Esophagus squamous epithelium (tissue), 5 donors: ENCODE data around the gene CHRNG. TPM values are rescaled to one million over a fixed set of nuclear protein-coding genes. Genes with fewer than 3 reads are reported as not detected.

Experiments used
- DNase-seq: peaks from one replicate; lab custom pipeline; 2025; lab: John Stamatoyannopoulos, UW
- H3K27ac ChIP-seq, 4 donors: fragments of 200-600 bp; sonication (generic); one replicate each; pipeline ENCODE4 v1.5.1; 2016 to 2019; ENCODE audit warnings: mild to moderate bottlenecking in 1 of 4
- H3K27me3 ChIP-seq, 4 donors: fragments of 200-600 bp; sonication (generic); 1 replicate in 3 of 4; 2 replicates in 1 of 4; pipeline versions ENCODE4 v1.5.1 to v1.6.0; 2017 to 2021; ENCODE audit warnings: antibody characterized with exemption in 1 of 4
- H3K36me3 ChIP-seq, 3 donors: fragments of 200-600 bp; sonication (generic); one replicate each; pipeline ENCODE4 v1.5.1; 2016 to 2019
- H3K4me1 ChIP-seq, 3 donors: fragments of 200-600 bp; sonication (generic); one replicate each; pipeline ENCODE4 v1.5.1; 2017 to 2019
- H3K4me3 ChIP-seq, 4 donors: fragments of 200-600 bp; sonication (generic); 1 replicate in 3 of 4; 2 replicates in 1 of 4; pipeline ENCODE4 v1.5.1; 2016 to 2019; ENCODE audit warnings: mild to moderate bottlenecking in 2 of 4, moderate library complexity in 1 of 4
- H3K9me3 ChIP-seq, 3 donors: fragments of 200-600 bp; sonication (generic); one replicate each; pipeline ENCODE4 v1.5.1; 2016 to 2019
- CTCF ChIP-seq, 6 experiments: fragments of 450-650 bp in 4 of 6; fragments of 200-600 bp in 2 of 6; sonication (generic) in 2 of 6; IDR thresholded peaks; one replicate each; pipeline ENCODE4 v1.5.1; 2016 to 2019; ENCODE audit warnings: antibody characterized with exemption in 6 of 6, mild to moderate bottlenecking in 4 of 6, moderate library complexity in 4 of 6
- POLR2A ChIP-seq, 4 donors: fragments of 450-650 bp; IDR thresholded peaks; one replicate each; pipeline ENCODE4 v1.6.1; 2017; ENCODE audit warnings: antibody characterized with exemption in 4 of 4, mild to moderate bottlenecking in 4 of 4, moderate library complexity in 3 of 4
- WGBS, 2 donors: methylation state at CpG; one replicate each; pipeline ENCODE4 v1.1.5; 2018; 5-methylcytosine and 5-hydroxymethylcytosine counted together
- intact Hi-C: fragments of 100-400 bp; cut with DNase I; formaldehyde crosslinking; loops from one replicate; pipeline ENCODE4 v1.15.0; 2022
- total RNA-seq, 4 donors: library from RNA; depleted of rRNA; stranded (reverse); fragments of >200 nt; gene quantifications; one replicate each; pipeline ENCODE4 v1.1.0, GENCODE V29; 2016
- donor health status: DM: yes; HTN: yes; CAD: no.

CHRNG gene
- total RNA-seq, 4 donors from 2014 or later = not detected

- WGBS, 2 donors = 86 to 93% methylated on average over 8 of the region's 8 CpGs
- Histone ChIP-seq H3K4me3 (no peak overlapping the region), H3K27me3 (no peaks in the 10 kb centered on the region), H3K4me1 (no peaks in the 10 kb centered on the region), H3K27ac (no peak overlapping the region), H3K9me3 (no peaks in the 10 kb centered on the region), H3K36me3 (peaks cover 4 to 99% (median 15%) of the 10 kb centered on the region in 3 donors)
- intact Hi-C loops = no loop called here
- TF ChIP-seq POLR2A (IDR thresholded peaks at IDR 0.05) (no peak), CTCF (IDR thresholded peaks at IDR 0.05) (no peak)
- DNase-seq = no peak
Observed at GRCh38 chr2:232573771-232574435, 34.4 kb downstream of the CHRNG start.

- Histone ChIP-seq H3K4me3 (no peak overlapping the region), H3K27me3 (no peaks in the 10 kb centered on the region), H3K27ac (no peak overlapping the region), H3K36me3 (peaks cover 0 to 98% (median 9%) of the 10 kb centered on the region in 3 donors), H3K4me1 (no peaks in the 10 kb centered on the region), H3K9me3 (no peaks in the 10 kb centered on the region)
- TF ChIP-seq CTCF (IDR thresholded peaks at IDR 0.05) (no peak), POLR2A (IDR thresholded peaks at IDR 0.05) (no peak)
- WGBS, 2 donors = 88 to 91% methylated on average over 5 of the region's 5 CpGs
- DNase-seq = no peak
- intact Hi-C loops = no loop called here
Observed at GRCh38 chr2:232574674-232575403, 35.3 kb downstream of the CHRNG start.

GRCh38 chr2:232575404-232575746 is 35.9 kb downstream of the CHRNG start:
- 100% methylated on average over 1 of the region's 1 CpG for WGBS, 2 donors
- H3K9me3 ChIP-seq = no peaks in the 10 kb centered on the region
- no peaks in the 10 kb centered on the region for H3K27me3 ChIP-seq
- DNase-seq = no peak
- H3K36me3 ChIP-seq = peaks cover 0 to 98% (median 9%) of the 10 kb centered on the region in 3 donors
- no peaks in the 10 kb centered on the region for H3K4me1 ChIP-seq
- intact Hi-C loops = no loop called here
- H3K27ac ChIP-seq = no peak overlapping the region
- H3K4me3 ChIP-seq = no peak overlapping the region
- TF ChIP-seq POLR2A (IDR thresholded peaks at IDR 0.05) = no peak
- no peak for TF ChIP-seq CTCF (IDR thresholded peaks at IDR 0.05)

GRCh38 chr2:232576995-232577394 is 37.5 kb downstream of the CHRNG start:
- H3K27me3 ChIP-seq = no peaks in the 10 kb centered on the region
- TF ChIP-seq CTCF (IDR thresholded peaks at IDR 0.05) = no peak
- TF ChIP-seq POLR2A (IDR thresholded peaks at IDR 0.05) = no peak
- intact Hi-C loops = no loop called here
- no peaks in the 10 kb centered on the region for H3K9me3 ChIP-seq
- no peak for DNase-seq
- no peaks in the 10 kb centered on the region for H3K4me1 ChIP-seq
- peaks cover 4 to 98% (median 9%) of the 10 kb centered on the region in 3 donors for H3K36me3 ChIP-seq
- WGBS, 2 donors = 55 to 88% methylated on average over 2 of the region's 2 CpGs
- H3K4me3 ChIP-seq = no peak overlapping the region
- H3K27ac ChIP-seq = no peak overlapping the region

GRCh38 chr2:232577841-232578240 is 38.3 kb downstream of the CHRNG start:
- peaks cover 4 to 98% (median 9%) of the 10 kb centered on the region in 3 donors for H3K36me3 ChIP-seq
- H3K4me3 ChIP-seq = no peak overlapping the region
- no peak for DNase-seq
- intact Hi-C loops = no loop called here
- H3K27me3 ChIP-seq = no peaks in the 10 kb centered on the region
- H3K27ac ChIP-seq = no peak overlapping the region
- no peaks in the 10 kb centered on the region for H3K9me3 ChIP-seq
- H3K4me1 ChIP-seq = no peaks in the 10 kb centered on the region
- 91 to 92% methylated on average over 2 of the region's 2 CpGs for WGBS, 2 donors
- TF ChIP-seq POLR2A (IDR thresholded peaks at IDR 0.05) = no peak
- TF ChIP-seq CTCF (IDR thresholded peaks at IDR 0.05) = no peak
